Ovary (tissue), 9 donors: Measurements from ENCODE around the gene TDRD10. TPM values are rescaled to one million over a fixed set of nuclear protein-coding genes. Genes with fewer than 3 reads are reported as not detected.
A peak's percentile ranks its signal among the peaks of the same experiment; 100 is the strongest.

Experiments
- DNase-seq, 5 donors: peaks; one replicate each; pipeline ENCODE4 v3.0.0-alpha.2; 2019 to 2020
- H3K27ac ChIP-seq, 2 donors: fragments of 200-600 bp; one replicate each; pipeline versions ENCODE4 v1.5.1 to v1.8.0; 2019 to 2022
- H3K27me3 ChIP-seq: fragments of 200-600 bp; one replicate; pipeline ENCODE4 v1.8.0; 2022
- H3K36me3 ChIP-seq: fragments of 200-600 bp; sonication (generic); one replicate; pipeline ENCODE4 v1.5.1; 2019
- H3K4me1 ChIP-seq: one replicate; pipeline ENCODE4 v1.8.1; 2013; ENCODE audit warnings: mild to moderate bottlenecking, moderate library complexity; ENCODE audit not compliant: insufficient read depth
- H3K4me3 ChIP-seq: fragments of 200-600 bp; sonication (generic); one replicate; pipeline ENCODE4 v1.5.1; 2017
- H3K9me3 ChIP-seq, 2 donors: fragments of 200-600 bp in 1 of 2; sonication (generic) in 1 of 2; one replicate each; pipeline versions ENCODE4 v1.5.1 to v1.8.1; 2013 to 2019; ENCODE audit warnings: mild to moderate bottlenecking in 1 of 2, moderate library complexity in 1 of 2
- CTCF ChIP-seq, 3 donors: fragments of 450-650 bp in 2 of 3; fragments of 200-600 bp in 1 of 3; IDR thresholded peaks; one replicate each; pipeline versions ENCODE4 v1.5.1 to v1.8.0; 2016 to 2022; ENCODE audit warnings: antibody characterized with exemption in 3 of 3, mild to moderate bottlenecking in 1 of 3
- EP300 ChIP-seq: sonication (generic); formaldehyde crosslinking; IDR thresholded peaks from one replicate; pipeline ENCODE4 v1.6.1; 2017; ENCODE audit warnings: antibody characterized with exemption
- POLR2A ChIP-seq: fragments of 450-650 bp; IDR thresholded peaks from one replicate; pipeline ENCODE4 v1.6.1; 2017; ENCODE audit warnings: antibody characterized with exemption, mild to moderate bottlenecking, moderate library complexity
- WGBS, 3 donors: extraction: QIAGEN DNeasy Blood & Tissue Kit in 1 of 3; methylation state at CpG; one replicate each; pipeline versions ENCODE4 v1.1.5 to v1.1.7; 2013 to 2017; 5-methylcytosine and 5-hydroxymethylcytosine counted together
- intact Hi-C, 4 donors: fragments of 100-400 bp; cut with DNase I; formaldehyde crosslinking; loops; one replicate each; pipeline versions ENCODE4 v1.11.0 to v1.15.1; 2022 to 2023
- polyA plus RNA-seq, 2 donors: library from polyadenylated mRNA; stranded (reverse); fragments of 200-250 nt in 1 of 2; fragments of 350-450 nt in 1 of 2; fragmentation: Illumina TruSeq in 1 of 2; extraction: RNeasy Lipid Tissue Mini Kit (QIAGEN cat#74804) in 1 of 2; gene quantifications; one replicate each; pipeline ENCODE4 v1.2.3, GENCODE V29; 2013 to 2014
- total RNA-seq, 7 donors: library from RNA; depleted of rRNA in 2 of 7; stranded (reverse); fragments of >200 nt in 2 of 7; fragmentation: NEBNext Ultra II Directional in 3 of 7; extraction: Animal tissue kit (Norgen Biotek cat#: 25700) in 3 of 7; gene quantifications; one replicate each; pipeline versions ENCODE4 v1.1.0 to v1.2.4, GENCODE V29; 2016 to 2023
- donor health status: DM: no; HTN: no; CAD: no; lungs with moderate emphysema.
- donor health status: DM: no; HTN: no; CAD: no.
- donor health status: Bipolar disorder and iron deficiency.
- donor health status: DM: yes; HTN: yes; CAD: no.
- donor health status: DM: no; HTN: no; CAD: no.
- donor health status: DM: yes; HTN: yes; CAD: no.

The TDRD10 gene
- total and polyA plus RNA-seq, 9 donors: 3.1 to 8.7 (median 5.8) TPM

- intact Hi-C loops: no loop called here
- DNase-seq: peak; percentile 49 to 64 (median 61)
- no peak overlapping the region for H3K27ac ChIP-seq
- no peak overlapping the region for H3K4me3 ChIP-seq
- no peaks in the 10 kb centered on the region for H3K9me3 ChIP-seq
- TF ChIP-seq EP300 (no peak), POLR2A (no peak), CTCF (IDR thresholded peaks at IDR 0.05) (no peak)
- no peaks in the 10 kb centered on the region for H3K27me3 ChIP-seq
- H3K4me1 ChIP-seq: peaks cover 4% of the 10 kb centered on the region
- peaks cover 3% of the 10 kb centered on the region for H3K36me3 ChIP-seq
- 13 to 18% (median 14%) methylated on average over 9 of the region's 9 CpGs for WGBS, 3 donors
Observed at GRCh38 chr1:154583773-154584172, 81.8 kb downstream of the TDRD10 start.

GRCh38 chr1:154584267-154584994, 82.4 kb downstream of the TDRD10 start:
- Histone ChIP-seq H3K27me3 (no peaks in the 10 kb centered on the region), H3K36me3 (peaks cover 3% of the 10 kb centered on the region), H3K9me3 (no peaks in the 10 kb centered on the region), H3K27ac (no peak overlapping the region), H3K4me1 (peaks cover 4% of the 10 kb centered on the region), H3K4me3 (no peak overlapping the region)
- intact Hi-C loops: no loop called here
- WGBS, 3 donors: 53 to 66% (median 58%) methylated on average over 9 of the region's 9 CpGs
- TF ChIP-seq EP300 (no peak), CTCF (IDR thresholded peaks at IDR 0.05) (no peak), POLR2A (no peak)
- no peak for DNase-seq

GRCh38 chr1:154586231-154586630, 84.2 kb downstream of the TDRD10 start:
- TF ChIP-seq POLR2A (no peak), CTCF (IDR thresholded peaks at IDR 0.05) (no peak), EP300 (no peak)
- Histone ChIP-seq H3K9me3 (no peaks in the 10 kb centered on the region), H3K4me3 (no peak overlapping the region), H3K27ac (no peak overlapping the region), H3K36me3 (peaks cover 3% of the 10 kb centered on the region), H3K27me3 (no peaks in the 10 kb centered on the region), H3K4me1 (peaks cover 4% of the 10 kb centered on the region)
- no peak for DNase-seq
- WGBS, 3 donors: 82 to 88% (median 82%) methylated on average over 10 of the region's 10 CpGs
- intact Hi-C loops: no loop called here

- H3K4me3 ChIP-seq: no peak overlapping the region
- no peak overlapping the region for H3K27ac ChIP-seq
- no peaks in the 10 kb centered on the region for H3K27me3 ChIP-seq
- DNase-seq: no peak
- H3K36me3 ChIP-seq: peaks cover 3% of the 10 kb centered on the region
- H3K4me1 ChIP-seq: peaks cover 4% of the 10 kb centered on the region
- WGBS, 3 donors: 87 to 92% (median 90%) methylated on average over 6 of the region's 6 CpGs
- H3K9me3 ChIP-seq: no peaks in the 10 kb centered on the region
- intact Hi-C loops: no loop called here
- TF ChIP-seq POLR2A (no peak), EP300 (no peak), CTCF (IDR thresholded peaks at IDR 0.05) (no peak)
Observed at GRCh38 chr1:154586641-154587040, 84.6 kb downstream of the TDRD10 start.
